ENCODE results near the gene PIK3R1.
A peak's percentile ranks its signal among the peaks of the same experiment; 100 is the strongest.

Gene PIK3R1

GRCh38 chr5:68215208-68215897, at the start of gene PIK3R1:
PIK3R1 (plus strand) TSS chr5:68215756; CDS start chr5:68226676, 10,920 bp downstream.
- DNase-seq (ENCODE audit: low read depth): peak; percentile 96
- peak within 1 kb of the TSS; percentile 89 for H3K4me3 ChIP-seq (replicated peaks; ENCODE audit: low read depth, low read length)
- TF ChIP-seq, protein P1, sequence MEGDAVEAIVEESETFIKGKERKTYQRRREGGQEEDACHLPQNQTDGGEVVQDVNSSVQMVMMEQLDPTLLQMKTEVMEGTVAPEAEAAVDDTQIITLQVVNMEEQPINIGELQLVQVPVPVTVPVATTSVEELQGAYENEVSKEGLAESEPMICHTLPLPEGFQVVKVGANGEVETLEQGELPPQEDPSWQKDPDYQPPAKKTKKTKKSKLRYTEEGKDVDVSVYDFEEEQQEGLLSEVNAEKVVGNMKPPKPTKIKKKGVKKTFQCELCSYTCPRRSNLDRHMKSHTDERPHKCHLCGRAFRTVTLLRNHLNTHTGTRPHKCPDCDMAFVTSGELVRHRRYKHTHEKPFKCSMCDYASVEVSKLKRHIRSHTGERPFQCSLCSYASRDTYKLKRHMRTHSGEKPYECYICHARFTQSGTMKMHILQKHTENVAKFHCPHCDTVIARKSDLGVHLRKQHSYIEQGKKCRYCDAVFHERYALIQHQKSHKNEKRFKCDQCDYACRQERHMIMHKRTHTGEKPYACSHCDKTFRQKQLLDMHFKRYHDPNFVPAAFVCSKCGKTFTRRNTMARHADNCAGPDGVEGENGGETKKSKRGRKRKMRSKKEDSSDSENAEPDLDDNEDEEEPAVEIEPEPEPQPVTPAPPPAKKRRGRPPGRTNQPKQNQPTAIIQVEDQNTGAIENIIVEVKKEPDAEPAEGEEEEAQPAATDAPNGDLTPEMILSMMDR (IDR thresholded peaks at IDR 0.05; ENCODE audit: low read length, missing control alignments): peak; percentile 30

GRCh38 chr5:68167195-68167651, 48.3 kb upstream of the PIK3R1 start:
- no peak overlapping the region for H3K4me3 ChIP-seq (replicated peaks; ENCODE audit: low read depth, low read length)
- DNase-seq (ENCODE audit: low read depth): no peak
- TF ChIP-seq, protein P1 (IDR thresholded peaks at IDR 0.05; ENCODE audit: low read length, missing control alignments): no peak

DNA sequence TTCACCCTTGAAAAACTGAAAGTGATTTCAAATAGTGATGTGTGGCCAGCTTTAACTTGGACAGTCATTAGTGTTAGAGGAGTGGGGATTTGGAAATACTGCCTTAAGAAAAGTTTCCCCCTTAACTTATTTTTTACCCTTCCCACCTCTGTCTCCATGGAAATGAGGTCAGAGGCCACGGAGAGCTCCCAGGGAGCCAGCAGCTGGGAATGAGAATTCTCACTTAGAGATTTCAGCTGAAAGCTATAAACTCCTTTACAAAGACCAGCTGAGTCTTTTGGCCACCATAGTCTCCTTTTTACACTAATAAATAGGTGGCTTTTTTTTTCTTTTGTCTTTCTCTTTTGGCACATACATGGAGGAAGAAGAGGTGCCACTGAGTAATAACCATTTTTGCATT, 45.7 kb upstream of the PIK3R1 start:
- H3K4me3 ChIP-seq (replicated peaks; ENCODE audit: low read depth, low read length): no peak overlapping the region
- TF ChIP-seq, protein P1 (IDR thresholded peaks at IDR 0.05; ENCODE audit: low read length, missing control alignments): no peak
- DNase-seq (ENCODE audit: low read depth): peak; percentile 29

DNA sequence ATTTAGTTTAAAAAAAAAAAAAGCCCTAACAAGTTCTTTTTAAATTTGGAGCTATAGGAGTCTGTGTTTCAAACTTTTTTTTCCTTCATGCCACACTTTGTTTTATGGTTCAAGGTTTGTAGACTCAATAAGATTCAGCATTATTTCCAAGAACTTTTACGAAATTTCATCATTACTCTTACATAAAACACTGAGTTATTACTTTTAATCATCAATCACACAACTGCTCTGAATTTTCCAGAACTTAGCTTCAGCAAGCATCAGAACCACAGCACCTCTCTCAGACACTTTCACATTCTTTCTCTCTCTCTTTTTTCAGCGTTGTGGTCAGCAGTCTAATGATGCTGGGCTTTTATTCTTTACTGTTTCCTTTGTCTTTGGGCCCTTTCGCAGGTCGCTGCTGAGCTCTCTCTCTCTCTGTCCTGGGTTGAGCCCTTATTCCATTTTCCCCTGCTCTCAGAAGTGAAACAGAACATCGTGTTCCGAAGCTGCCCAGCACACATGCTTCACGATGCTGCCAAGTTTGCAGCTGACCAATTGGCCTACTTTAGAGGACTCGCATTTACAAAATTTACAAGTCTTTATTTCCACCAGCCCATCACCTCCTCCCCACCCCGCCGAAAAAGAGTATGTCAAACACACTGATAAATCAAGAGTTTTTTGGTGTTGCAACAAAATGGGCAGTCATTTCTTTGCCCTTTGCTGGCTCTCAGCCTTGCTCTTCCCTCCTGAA, 44.6 kb upstream of the PIK3R1 start:
- TF ChIP-seq, protein P1 (IDR thresholded peaks at IDR 0.05; ENCODE audit: low read length, missing control alignments): no peak
- no peak overlapping the region for H3K4me3 ChIP-seq (replicated peaks; ENCODE audit: low read depth, low read length)
- peak; percentile 42 for DNase-seq (ENCODE audit: low read depth)

GRCh38 chr5:68172314-68172713, 43.2 kb upstream of the PIK3R1 start:
- H3K4me3 ChIP-seq (replicated peaks; ENCODE audit: low read depth, low read length): no peak overlapping the region
- TF ChIP-seq, protein P1 (IDR thresholded peaks at IDR 0.05; ENCODE audit: low read length, missing control alignments): no peak
- no peak for DNase-seq (ENCODE audit: low read depth)

DNA sequence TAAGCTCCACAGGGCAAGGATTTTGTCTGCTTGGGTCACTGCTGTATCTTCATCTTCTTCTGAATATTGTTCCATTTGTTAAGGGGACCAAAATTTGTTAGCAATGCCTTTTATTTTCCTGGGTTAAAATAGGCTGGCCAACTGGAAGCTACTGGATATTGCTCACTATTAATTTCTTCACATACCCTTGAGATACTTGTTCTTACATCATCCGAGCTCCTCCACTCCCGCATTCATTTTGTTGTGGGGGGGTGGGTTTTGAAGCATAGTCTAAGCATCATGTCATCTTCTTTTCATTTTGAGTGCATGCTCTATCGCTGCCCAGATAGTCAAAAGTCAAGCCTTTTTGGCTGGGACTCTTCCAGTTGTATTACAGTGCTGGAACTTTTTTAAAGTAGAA, 42.5 kb upstream of the PIK3R1 start:
- TF ChIP-seq, protein P1 (IDR thresholded peaks at IDR 0.05; ENCODE audit: low read length, missing control alignments): no peak
- peak; percentile 18 for DNase-seq (ENCODE audit: low read depth)
- H3K4me3 ChIP-seq (replicated peaks; ENCODE audit: low read depth, low read length): no peak overlapping the region

All from fibroblast of pulmonary artery (primary cell).